Parathyroid adenoma (tissue), 2 donors: ENCODE results near the gene SPATA32.

Source experiments
- H2AFZ ChIP-seq: fragments of 300-600 bp; sonication (generic); one replicate; pipeline ENCODE4 v1.7.0; 2017; ENCODE audit warnings: antibody characterized with exemption, mild to moderate bottlenecking
- H3K27ac ChIP-seq: fragments of 300-600 bp; sonication (generic); one replicate; pipeline ENCODE4 v1.7.0; 2017
- H3K27me3 ChIP-seq: fragments of 300-600 bp; sonication (generic); one replicate; pipeline ENCODE4 v1.7.0; 2017; ENCODE audit warnings: low read length; ENCODE audit not compliant: control insufficient read depth, insufficient read depth
- H3K36me3 ChIP-seq: fragments of 300-600 bp; sonication (generic); one replicate; pipeline ENCODE4 v1.7.0; 2017; ENCODE audit warnings: low read length; ENCODE audit not compliant: control insufficient read depth, insufficient read depth
- H3K4me1 ChIP-seq: fragments of 300-600 bp; sonication (generic); one replicate; pipeline ENCODE4 v1.7.0; 2017; ENCODE audit warnings: control low read depth
- H3K4me2 ChIP-seq: fragments of 300-600 bp; sonication (generic); one replicate; pipeline ENCODE4 v1.7.0; 2017; ENCODE audit warnings: low read length
- H3K4me3 ChIP-seq: fragments of 300-600 bp; sonication (generic); one replicate; pipeline ENCODE4 v1.7.0; 2017; ENCODE audit warnings: low read depth, low read length
- H3K79me2 ChIP-seq: fragments of 300-600 bp; sonication (generic); one replicate; pipeline ENCODE4 v1.7.0; 2017; ENCODE audit warnings: control low read depth
- H3K9ac ChIP-seq: fragments of 300-600 bp; sonication (generic); one replicate; pipeline ENCODE4 v1.7.0; 2017; ENCODE audit warnings: mild to moderate bottlenecking
- H3K9me3 ChIP-seq: fragments of 300-600 bp; sonication (generic); one replicate; pipeline ENCODE4 v1.7.0; 2017; ENCODE audit warnings: low read length; ENCODE audit not compliant: control insufficient read depth
- TF ChIP-seq, protein P1 (sequence below): fragments of 300-600 bp; sonication (generic); IDR thresholded peaks from one replicate; pipeline ENCODE4 v1.7.0; 2017; ENCODE audit warnings: antibody characterized with exemption, mild to moderate bottlenecking
- donor health status: primary hyperparathyroidism.

The SPATA32 gene

GRCh38 chr17:45290269-45290765 lies 28.4 kb upstream of the SPATA32 start:
- TF ChIP-seq, protein P1, sequence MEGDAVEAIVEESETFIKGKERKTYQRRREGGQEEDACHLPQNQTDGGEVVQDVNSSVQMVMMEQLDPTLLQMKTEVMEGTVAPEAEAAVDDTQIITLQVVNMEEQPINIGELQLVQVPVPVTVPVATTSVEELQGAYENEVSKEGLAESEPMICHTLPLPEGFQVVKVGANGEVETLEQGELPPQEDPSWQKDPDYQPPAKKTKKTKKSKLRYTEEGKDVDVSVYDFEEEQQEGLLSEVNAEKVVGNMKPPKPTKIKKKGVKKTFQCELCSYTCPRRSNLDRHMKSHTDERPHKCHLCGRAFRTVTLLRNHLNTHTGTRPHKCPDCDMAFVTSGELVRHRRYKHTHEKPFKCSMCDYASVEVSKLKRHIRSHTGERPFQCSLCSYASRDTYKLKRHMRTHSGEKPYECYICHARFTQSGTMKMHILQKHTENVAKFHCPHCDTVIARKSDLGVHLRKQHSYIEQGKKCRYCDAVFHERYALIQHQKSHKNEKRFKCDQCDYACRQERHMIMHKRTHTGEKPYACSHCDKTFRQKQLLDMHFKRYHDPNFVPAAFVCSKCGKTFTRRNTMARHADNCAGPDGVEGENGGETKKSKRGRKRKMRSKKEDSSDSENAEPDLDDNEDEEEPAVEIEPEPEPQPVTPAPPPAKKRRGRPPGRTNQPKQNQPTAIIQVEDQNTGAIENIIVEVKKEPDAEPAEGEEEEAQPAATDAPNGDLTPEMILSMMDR, result no peak

DNA sequence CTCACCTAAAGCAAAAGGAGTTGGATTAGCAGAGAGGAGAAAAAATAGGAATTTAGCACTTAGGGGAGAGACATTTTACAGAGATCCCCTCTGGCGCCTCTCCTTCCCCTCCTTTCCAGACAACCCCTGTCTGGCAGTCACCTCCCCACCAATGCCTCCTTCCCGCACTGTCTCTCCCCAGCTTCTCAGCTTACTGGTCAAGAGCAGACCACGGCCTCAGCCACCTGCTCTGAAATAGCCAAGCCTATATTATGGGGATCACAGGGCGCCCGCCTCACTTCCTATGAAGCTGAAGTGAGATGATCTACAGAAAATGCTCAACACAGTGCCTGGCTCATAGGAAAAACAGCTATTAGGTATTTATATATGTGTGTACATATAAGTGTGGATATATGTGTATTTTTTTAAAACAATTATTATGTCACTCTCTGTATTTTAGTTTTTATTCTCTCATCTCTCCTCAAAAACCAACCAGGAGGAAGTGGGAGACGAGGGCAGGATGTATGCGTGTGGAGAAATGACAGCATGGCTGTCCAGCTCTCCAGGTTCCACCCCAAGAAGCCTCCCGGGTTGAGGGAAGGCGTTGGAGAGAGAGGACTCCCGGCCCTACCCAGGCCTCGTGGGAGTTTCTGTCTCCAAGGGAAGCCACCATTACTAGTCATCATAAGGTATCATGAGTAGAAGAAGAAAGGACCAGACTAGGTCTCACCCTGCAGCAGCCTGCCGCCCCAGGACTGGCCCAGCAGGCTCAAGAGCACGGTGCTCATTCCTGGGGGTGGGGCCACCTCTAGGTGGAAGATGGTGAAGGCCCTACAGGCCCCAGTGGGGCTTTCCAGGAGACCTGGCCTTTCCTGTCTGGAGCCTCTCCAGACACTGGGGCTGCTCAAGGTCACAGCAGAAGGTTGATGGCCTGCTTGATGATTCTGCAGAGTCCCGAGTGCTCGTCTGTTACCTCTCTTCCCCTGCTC lies 27.7 kb upstream of the SPATA32 start:
- TF ChIP-seq, protein P1, result no peak
- no peaks in the 10 kb centered on the region for H3K36me3 ChIP-seq
- peaks cover 15% of the 10 kb centered on the region for H3K79me2 ChIP-seq
- peak overlapping the region; percentile 27 for H3K27ac ChIP-seq
- H3K27me3 ChIP-seq, result no peaks in the 10 kb centered on the region
- peaks cover 62% of the 10 kb centered on the region for H3K4me1 ChIP-seq
- no peaks in the 10 kb centered on the region for H3K9me3 ChIP-seq
- no peak overlapping the region for H2AFZ ChIP-seq
- H3K9ac ChIP-seq, result no peak overlapping the region
- H3K4me2 ChIP-seq, result peak overlapping the region; percentile 50
- no peak overlapping the region for H3K4me3 ChIP-seq

More at GRCh38 chr17:45290269-45290765, 28.4 kb upstream of the SPATA32 start:
- Histone ChIP-seq H3K27ac (no peak overlapping the region), H3K4me3 (no peak overlapping the region), H3K79me2 (peaks cover 15% of the 10 kb centered on the region), H3K4me1 (peaks cover 68% of the 10 kb centered on the region), H3K27me3 (no peaks in the 10 kb centered on the region), H3K4me2 (no peak overlapping the region), H3K9ac (no peak overlapping the region), H3K9me3 (no peaks in the 10 kb centered on the region), H3K36me3 (no peaks in the 10 kb centered on the region), H2AFZ (no peak overlapping the region)

DNA sequence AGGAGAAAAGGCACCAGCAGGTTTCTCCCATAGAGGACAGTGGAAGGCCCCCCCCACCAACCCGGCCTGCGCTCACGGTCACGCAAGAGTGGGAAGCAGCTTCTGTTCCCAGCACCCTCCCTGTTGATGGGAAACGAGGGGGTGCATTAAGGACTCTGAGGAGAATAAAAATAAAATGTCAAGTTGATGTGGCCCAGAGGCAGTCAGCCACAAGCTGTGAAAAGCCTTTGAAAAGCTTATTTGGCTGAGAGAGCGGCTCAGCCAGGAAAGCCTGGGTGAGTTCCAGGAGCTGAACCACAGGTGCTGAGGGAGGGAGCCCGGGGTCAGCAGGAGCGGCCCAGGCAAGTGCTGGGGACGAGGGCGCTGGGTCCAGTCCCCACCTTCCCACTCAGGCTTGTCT lies 26.9 kb upstream of the SPATA32 start:
- H2AFZ ChIP-seq, result no peak overlapping the region
- no peaks in the 10 kb centered on the region for H3K36me3 ChIP-seq
- H3K79me2 ChIP-seq, result peaks cover 14% of the 10 kb centered on the region
- no peaks in the 10 kb centered on the region for H3K9me3 ChIP-seq
- no peak overlapping the region for H3K9ac ChIP-seq
- H3K27ac ChIP-seq, result peak overlapping the region; percentile 27
- peaks cover 55% of the 10 kb centered on the region for H3K4me1 ChIP-seq
- H3K27me3 ChIP-seq, result no peaks in the 10 kb centered on the region
- H3K4me2 ChIP-seq, result peak overlapping the region; percentile 50
- TF ChIP-seq, protein P1, result no peak
- no peak overlapping the region for H3K4me3 ChIP-seq

- H2AFZ ChIP-seq, result no peak overlapping the region
- TF ChIP-seq, protein P1, result no peak
- no peaks in the 10 kb centered on the region for H3K27me3 ChIP-seq
- H3K4me2 ChIP-seq, result peak overlapping the region; percentile 21
- peaks cover 45% of the 10 kb centered on the region for H3K4me1 ChIP-seq
- H3K9me3 ChIP-seq, result no peaks in the 10 kb centered on the region
- no peak overlapping the region for H3K4me3 ChIP-seq
- H3K79me2 ChIP-seq, result peaks cover 11% of the 10 kb centered on the region
- no peak overlapping the region for H3K9ac ChIP-seq
- no peak overlapping the region for H3K27ac ChIP-seq
- no peaks in the 10 kb centered on the region for H3K36me3 ChIP-seq
Observed at GRCh38 chr17:45287526-45288500, 25.9 kb upstream of the SPATA32 start.
